CD4-positive, alpha-beta T cell treated with Interleukin-2 at 100 ng/mL for 4 hours (primary cell): Measurements from ENCODE around the gene FREM1.
"Not testable (repeated sequence)": the region's sequence is repeated elsewhere in the genome, so short reads cannot be mapped to it uniquely, and the experiment has no call there.

Experiments
- DNase-seq: peaks from one replicate; pipeline ENCODE4 v3.0.0-alpha.2; 2020; ENCODE audit warnings: low spot score

FREM1 gene

GRCh38 chr9:14909961-14910805 is at the start of gene FREM1:
Gene FREM1, minus strand, starts transcription at chr9:14910428. Its CDS starts 41,451 bp downstream, at chr9:14868977.
- DNase-seq = no peak

GRCh38 chr9:14958989-14959388 is 48.8 kb upstream of the FREM1 start:
- DNase-seq = no peak

DNA sequence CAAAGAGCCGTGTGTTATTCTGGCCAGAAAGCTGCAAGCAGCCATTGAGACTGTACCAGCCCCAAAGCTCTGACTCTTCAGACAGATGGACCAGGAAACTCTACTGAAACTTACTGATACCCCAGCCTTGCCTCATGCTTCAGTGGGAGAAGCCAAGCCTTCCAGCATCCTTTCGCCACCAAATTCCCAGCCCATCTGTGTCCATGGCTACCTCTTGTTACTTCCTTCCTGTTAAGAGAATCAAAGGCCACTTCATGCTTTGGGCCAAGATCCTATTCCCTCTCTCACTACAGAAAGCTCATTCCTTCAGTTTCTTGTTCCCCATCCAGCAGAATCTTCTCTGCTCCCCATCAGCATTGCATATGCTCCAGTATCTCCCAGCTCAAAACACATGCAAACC is 46.9 kb upstream of the FREM1 start:
- DNase-seq = no peak

- no peak for DNase-seq
These were observed 46.0 kb upstream of the FREM1 start for GRCh38 chr9:14956208-14956607.

GRCh38 chr9:14945351-14945750 is 35.1 kb upstream of the FREM1 start:
- DNase-seq = no peak

DNA sequence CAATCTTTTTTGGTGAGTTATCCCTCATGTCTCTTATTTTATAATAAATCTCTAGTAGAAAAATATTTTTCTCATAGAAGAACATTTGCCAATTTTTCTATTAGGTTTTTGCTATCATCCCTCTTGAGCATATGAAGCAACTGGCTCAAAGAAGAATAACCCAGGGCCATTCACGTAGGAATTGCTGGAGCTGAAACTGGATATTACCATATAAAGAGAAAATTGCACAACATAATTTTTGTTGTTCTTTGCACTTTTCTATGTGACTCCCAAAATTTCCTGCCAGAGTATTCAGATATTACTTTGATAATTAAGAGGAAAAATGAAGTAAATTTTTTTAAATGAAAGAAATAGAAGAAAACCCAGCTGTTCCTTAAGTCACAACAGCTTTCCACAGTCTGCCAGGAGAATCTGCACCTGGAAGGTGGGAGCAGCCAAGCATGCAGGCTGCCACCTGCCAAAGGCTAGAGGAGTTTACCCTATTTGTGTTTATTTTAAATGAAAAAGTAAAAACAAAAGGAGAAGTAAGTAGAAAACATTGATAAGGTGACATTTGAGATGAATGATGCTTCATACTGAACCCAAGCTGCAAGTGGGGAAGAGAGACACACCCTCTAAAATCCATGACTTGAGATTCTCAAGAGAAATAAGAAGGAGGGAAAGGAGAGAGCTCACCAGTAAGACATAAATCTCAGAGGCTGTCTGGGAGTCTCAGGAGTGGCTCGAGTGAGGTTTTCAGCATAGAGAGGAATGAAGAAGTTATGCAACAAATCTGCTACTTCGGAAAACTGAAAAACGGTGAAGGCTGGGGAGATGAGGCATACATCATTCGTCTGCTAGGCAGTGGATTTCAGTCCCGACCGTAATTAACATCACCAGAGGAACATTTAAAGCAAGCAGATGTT is 31.5 kb upstream of the FREM1 start:
- DNase-seq = no peak

GRCh38 chr9:14939378-14939777 is 29.1 kb upstream of the FREM1 start:
- no peak for DNase-seq

GRCh38 chr9:14937216-14937615 is 27.0 kb upstream of the FREM1 start:
- DNase-seq = no peak

GRCh38 chr9:14936491-14936890 is 26.3 kb upstream of the FREM1 start:
- no peak for DNase-seq

DNA sequence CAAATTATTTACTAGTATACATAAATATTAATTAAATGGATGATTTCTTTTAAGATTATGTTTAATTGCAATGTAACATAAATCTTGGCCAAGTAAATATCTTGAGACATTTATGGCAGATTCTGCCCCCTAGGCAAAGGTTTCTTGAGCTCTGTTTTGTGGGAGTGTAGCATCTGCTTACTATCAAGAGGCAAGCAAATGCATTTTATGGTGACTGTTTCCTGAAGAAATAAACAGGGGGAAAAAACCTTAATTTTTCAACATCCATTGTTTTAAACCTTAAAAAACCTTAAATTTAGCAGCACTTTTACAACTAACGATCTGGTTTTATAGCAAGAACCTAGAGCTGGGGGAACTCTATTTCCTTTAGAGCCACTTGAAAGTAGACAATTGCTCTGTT is 25.7 kb upstream of the FREM1 start:
- DNase-seq = no peak

DNA sequence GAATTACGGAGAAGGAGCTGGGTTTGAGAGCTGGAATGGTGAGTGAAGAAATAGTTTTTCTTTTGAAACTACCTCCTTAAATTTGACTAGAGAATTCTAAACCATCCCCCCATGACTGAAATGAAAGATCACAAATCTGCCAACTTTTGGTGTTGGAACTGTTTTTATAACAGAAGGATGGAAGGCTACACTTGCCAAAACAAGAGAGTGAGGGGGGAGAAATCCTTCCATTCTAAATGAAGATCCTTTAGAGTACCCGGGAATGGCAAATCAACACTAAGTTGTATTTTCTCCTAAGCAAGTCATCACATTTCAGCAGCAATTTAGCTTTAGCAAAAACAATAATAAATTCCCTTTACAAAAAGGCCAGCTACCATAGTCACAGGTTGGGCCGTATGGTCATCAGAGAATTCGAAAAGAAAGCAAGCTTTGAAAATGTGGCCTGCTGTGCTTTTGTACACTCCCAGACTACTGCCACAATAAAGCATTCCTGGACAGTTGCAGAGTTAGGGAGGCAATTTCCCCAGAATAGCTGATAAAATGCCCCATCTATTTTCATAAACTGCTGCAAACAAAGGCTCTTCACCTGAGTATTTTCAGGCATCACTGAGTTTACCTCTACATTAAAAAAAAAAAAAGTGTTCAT is 25.0 kb upstream of the FREM1 start:
- DNase-seq = no peak

DNA sequence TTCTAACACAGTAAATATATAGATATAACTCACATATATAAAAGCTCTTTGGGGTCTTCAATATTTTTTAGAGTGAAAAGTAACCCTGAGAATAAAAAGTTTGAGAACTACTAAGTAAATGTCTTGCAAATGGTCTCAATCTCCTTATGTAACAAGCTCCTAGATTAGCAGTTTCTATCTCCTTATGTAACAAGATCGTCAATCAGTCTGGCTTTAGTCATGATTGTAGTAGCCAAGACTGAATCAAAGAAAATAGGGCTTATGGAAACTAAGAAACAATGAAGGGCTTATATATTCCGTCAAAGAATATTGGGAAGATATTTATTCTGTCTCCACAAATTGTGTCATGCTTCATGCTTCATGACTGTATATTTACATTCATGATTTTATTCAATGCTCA is 22.4 kb upstream of the FREM1 start:
- DNase-seq = no peak

DNA sequence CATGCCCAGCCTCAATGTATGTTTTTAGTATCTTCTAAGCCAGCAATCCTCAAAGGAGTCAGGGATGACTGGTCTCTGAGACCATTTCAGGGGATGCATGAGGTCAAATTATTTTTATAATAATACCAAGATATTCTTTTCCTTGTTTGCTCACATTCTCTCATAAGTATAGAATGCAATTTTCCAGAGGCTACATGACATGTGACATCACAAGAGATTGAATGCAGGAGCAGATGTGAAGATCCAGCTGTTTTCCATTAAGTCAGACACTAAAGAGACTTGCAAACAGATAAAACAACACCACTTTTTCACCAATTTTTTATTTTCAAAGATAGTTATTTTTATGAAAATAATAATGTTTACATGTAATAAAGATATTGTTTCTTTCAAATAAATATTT is 22.0 kb upstream of the FREM1 start:
- no peak for DNase-seq

DNA sequence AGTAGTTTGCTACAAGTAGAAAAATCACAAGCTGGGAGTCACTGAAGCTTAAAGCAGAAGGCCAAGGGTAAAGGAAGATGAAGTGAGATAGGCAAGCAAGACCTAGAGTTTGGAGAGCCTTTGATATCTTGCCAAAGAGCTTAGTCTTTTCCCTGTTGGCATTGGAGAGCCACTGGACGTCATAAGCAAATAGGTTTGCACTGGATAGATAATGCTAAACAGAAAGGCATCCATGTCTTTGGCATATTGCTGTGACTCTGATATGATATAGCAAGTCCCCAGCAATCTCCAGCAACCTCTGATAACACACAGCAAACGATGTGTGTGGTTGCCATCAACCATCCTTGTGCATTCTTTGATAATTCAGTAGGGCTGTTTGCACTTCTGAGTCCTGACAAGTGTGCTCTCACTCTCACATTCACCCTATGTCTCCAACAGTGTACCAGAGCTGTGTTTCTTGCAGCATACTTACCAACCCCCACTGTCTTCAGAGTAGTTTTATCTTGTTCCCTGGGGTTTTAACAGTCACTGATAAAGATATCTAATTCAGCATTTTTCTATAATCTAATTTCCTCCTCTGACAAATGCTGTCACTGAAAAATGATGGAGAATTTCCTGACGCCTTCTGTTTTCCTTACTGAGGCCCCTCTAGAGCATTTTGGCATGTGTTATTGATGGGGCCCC is 16.9 kb upstream of the FREM1 start:
- no peak for DNase-seq

DNA sequence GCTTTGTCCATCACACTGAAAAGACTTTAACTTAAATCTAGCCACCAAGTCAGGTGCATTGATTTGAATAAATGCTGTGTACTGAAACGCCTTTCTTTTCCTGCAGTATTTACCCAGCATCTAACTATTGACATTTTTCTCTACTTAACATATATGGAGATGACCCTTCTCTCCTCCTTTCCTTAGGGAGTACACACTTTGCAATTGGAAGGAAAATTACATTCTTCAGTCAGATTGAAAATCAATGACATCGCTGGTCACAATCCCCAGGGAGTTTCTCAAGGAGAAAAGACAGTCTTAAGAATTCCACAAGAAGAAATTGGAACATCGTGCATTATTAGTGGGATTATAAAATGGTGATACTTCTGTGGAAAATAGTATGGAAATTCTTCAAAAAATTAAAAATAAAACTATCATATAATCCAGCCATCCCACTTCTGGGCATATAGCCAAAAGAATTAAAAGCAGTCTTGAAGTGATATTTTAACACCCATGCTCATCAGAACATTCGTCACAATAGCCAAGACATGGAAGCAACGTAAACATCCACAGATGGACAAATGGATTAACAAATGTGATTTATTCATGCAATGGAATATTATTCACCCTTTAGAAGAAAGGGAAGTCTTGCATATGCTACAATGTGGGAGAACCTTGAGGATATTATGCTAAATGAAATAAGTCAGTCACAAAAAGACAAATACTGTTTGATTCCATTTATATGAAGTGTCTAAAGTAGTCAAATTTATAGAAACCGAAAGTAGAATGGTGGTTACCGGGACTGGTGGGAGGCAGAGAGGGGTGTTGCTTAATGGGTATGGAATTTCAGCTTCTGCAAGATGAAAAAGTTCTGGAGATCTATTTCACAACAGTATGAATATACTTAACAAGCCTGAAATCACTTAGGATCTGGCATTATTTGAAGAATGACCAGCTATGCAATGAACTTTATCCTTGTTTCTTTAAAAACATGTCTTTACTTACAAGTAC is 14.3 kb upstream of the FREM1 start:
- no peak for DNase-seq

DNA sequence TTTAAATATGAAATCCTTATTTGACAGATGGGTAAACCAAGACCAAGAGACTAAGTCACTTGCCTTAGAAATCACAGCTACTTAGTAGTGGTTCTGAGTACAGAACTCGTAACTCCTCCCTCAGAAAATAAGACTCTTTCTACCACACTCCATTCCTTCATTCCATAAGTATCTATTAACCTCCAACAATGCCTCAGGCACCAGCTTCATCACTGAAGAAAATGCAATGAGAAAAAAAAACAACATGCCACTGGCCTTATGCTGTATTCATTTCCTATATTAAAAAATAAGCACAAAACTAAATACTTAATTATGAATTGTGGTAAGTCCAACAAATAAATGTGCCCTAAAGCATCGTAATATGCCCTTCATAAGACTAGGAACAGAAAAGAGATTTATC is 13.5 kb upstream of the FREM1 start:
- DNase-seq = no peak

DNA sequence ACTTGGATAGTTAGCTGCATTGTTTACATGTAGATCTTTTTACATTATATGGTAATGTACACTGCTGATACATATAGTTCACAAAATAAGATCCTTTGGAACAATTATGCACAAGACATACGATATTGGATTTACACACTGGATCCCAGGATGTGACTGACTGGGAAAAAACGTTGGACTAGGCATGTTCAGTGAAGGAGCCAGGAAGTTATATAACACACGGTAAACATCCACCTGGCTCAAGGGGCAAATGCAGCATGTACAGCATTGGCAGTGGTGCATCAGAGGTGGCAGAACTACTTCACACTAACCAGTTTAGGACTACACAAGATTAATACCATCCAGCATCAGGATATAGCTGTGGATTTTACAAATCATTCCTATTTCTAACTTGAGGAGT is 10.6 kb upstream of the FREM1 start:
- DNase-seq = not testable (repeated sequence)

GRCh38 chr9:14913366-14913765 is 3.1 kb upstream of the FREM1 start:
- no peak for DNase-seq

DNA sequence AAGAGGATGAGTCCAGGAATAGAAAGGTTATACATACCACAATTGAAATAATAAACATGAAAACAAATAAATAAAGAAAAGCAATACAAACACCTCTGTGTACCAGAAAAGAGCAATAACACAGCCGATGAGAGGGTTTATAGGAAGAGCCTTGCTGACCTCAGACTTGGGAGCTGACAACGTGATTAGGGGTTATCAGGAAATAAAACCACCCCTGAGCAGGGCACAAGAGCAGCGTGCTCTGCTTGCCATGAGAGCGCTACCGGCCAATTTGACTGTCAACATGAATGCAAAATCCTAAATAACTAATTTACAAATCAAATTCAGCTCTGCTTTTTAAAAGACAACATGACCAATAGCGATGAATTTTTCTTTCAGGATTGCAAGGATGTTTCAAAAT is 2.6 kb upstream of the FREM1 start:
- DNase-seq = no peak

DNA sequence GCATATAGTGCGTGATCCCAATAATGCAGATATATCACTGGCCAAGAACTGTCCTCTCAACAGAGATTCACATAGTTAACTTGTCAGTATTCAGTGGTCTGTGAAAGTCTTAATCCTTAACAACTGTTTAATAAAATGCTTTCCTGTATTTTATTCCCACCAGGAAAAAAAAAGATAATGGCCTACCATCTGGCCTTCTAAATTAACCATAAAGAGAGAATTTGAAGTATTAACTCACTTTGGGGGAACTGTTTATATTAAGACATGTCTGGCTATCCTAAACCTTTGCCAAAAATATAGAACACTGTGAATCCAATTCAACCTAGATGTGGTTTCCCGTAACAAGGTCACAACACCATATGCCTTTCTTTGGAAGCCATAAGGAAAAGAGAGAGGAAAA is 818 bp upstream of the FREM1 start:
- DNase-seq = no peak

DNA sequence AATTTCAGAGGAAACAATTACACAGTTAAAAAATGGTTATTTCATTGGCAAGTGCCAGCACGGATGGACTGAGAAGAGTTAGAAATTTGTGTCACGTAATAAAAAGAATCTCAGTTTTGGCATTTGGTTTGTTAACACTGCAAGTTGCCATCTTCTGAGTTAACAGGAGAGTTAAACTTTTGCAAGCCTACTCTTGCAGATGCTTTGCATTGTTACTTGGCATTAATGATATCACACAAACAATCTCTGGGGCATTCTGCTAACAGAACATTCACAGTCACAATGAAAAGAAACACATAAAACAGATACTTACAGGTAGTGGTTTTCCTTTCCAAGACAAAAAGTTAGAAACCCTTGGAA is 647 bp downstream of the FREM1 start:
- DNase-seq = no peak
